Glomerular visceral epithelial cell (primary cell): ENCODE data around the gene PTPN14.

ENCODE experiments used
- DNase-seq: peaks from one replicate; pipeline ENCODE4 v3.0.0-alpha.2; 2016; ENCODE audit errors: extremely low spot score

Gene PTPN14

GRCh38 chr1:214369364-214369763, 182.0 kb downstream of the PTPN14 start:
- DNase-seq, result no peak

- no peak for DNase-seq
Measured at GRCh38 chr1:214367841-214368240, 183.6 kb downstream of the PTPN14 start.

GRCh38 chr1:214364786-214365295, 186.6 kb downstream of the PTPN14 start:
- DNase-seq, result no peak

- no peak for DNase-seq
Measured at GRCh38 chr1:214364386-214364785, 187.0 kb downstream of the PTPN14 start.

- no peak for DNase-seq
Measured at GRCh38 chr1:214363386-214363785, 188.0 kb downstream of the PTPN14 start.

- no peak for DNase-seq
Measured at GRCh38 chr1:214362188-214362882, 189.1 kb downstream of the PTPN14 start.

GRCh38 chr1:214361636-214362035, 189.8 kb downstream of the PTPN14 start:
- DNase-seq, result no peak

- DNase-seq, result no peak
Measured at GRCh38 chr1:214360525-214361164, 190.8 kb downstream of the PTPN14 start.

- no peak for DNase-seq
Measured at GRCh38 chr1:214360116-214360515, 191.3 kb downstream of the PTPN14 start.

- DNase-seq, result peak; percentile 33
Measured at GRCh38 chr1:214354440-214355148, 196.8 kb downstream of the PTPN14 start.

GRCh38 chr1:214352838-214353237, 198.6 kb downstream of the PTPN14 start:
- DNase-seq, result no peak

GRCh38 chr1:214351551-214352277, 199.7 kb downstream of the PTPN14 start:
- no peak for DNase-seq

GRCh38 chr1:214349781-214350180, 201.6 kb downstream of the PTPN14 start:
- DNase-seq, result peak; percentile 36

GRCh38 chr1:214349008-214349407, 202.4 kb downstream of the PTPN14 start:
- no peak for DNase-seq

GRCh38 chr1:214344897-214345296, 206.5 kb downstream of the PTPN14 start:
- DNase-seq, result no peak

GRCh38 chr1:214342525-214342924, 208.9 kb downstream of the PTPN14 start:
- DNase-seq, result no peak

GRCh38 chr1:214341932-214342331, 209.5 kb downstream of the PTPN14 start:
- no peak for DNase-seq

- no peak for DNase-seq
Measured at GRCh38 chr1:214341459-214341858, 209.9 kb downstream of the PTPN14 start.

- DNase-seq, result no peak
Measured at GRCh38 chr1:214338212-214338611, 213.2 kb downstream of the PTPN14 start.

GRCh38 chr1:214337511-214337910, 213.9 kb downstream of the PTPN14 start:
- peak; percentile 36 for DNase-seq

- no peak for DNase-seq
Measured at GRCh38 chr1:214337015-214337414, 214.4 kb downstream of the PTPN14 start.

- no peak for DNase-seq
Measured at GRCh38 chr1:214335567-214335966, 215.8 kb downstream of the PTPN14 start.
